HepG2 (cell line): ENCODE measurements around the gene SERINC2.
"Not testable (repeated sequence)": the region's sequence is repeated elsewhere in the genome, so short reads cannot be mapped to it uniquely, and the experiment has no call there.

Experiments
- BRCA1 ChIP-seq: sonication (generic); formaldehyde crosslinking; IDR thresholded peaks from 2 replicates; pipeline ENCODE4 v1.4.0; 2020; ENCODE audit warnings: missing genetic modification reagents
- CTCF ChIP-seq: sonication (generic); formaldehyde crosslinking; IDR thresholded peaks from 2 replicates; pipeline ENCODE4 v1.5.0; 2020; ENCODE audit warnings: mild to moderate bottlenecking, missing genetic modification reagents, moderate library complexity
- NR2F2 ChIP-seq: IDR thresholded peaks from 2 replicates; pipeline ENCODE4 v1.6.1; 2012; ENCODE audit warnings: low read depth, inconsistent platforms, borderline replicate concordance
- SIN3A ChIP-seq: IDR thresholded peaks from 2 replicates; pipeline ENCODE4 v1.6.1; 2011; ENCODE audit warnings: low read depth, mild to moderate bottlenecking, control low read depth, low read length, borderline replicate concordance

- TF ChIP-seq CTCF (CRISPR knock-in tag); NR2F2; SIN3A; BRCA1 (CRISPR knock-in tag): not testable (repeated sequence)
Observed at GRCh38 chr1:31480426-31480825, 67.4 kb downstream of the SERINC2 start.
